Subcutaneous adipose tissue (tissue), 4 donors: ENCODE measurements around the gene ZNF655. TPM values are rescaled to one million over a fixed set of nuclear protein-coding genes. Genes with fewer than 3 reads are reported as not detected.

Experiments
- total RNA-seq, 4 donors: library from RNA; depleted of rRNA; stranded (reverse); fragments of >200 nt; gene quantifications; one replicate each; pipeline ENCODE4 v1.1.0, GENCODE V29; 2016
- TF ChIP-seq, protein P1 (sequence below): fragments of 450-650 bp; IDR thresholded peaks from one replicate; pipeline ENCODE4 v1.5.1; 2016; ENCODE audit warnings: low read depth, mild to moderate bottlenecking, control low read depth, antibody characterized with exemption, moderate library complexity

Gene ZNF655
- total RNA-seq, 4 donors from 2014 or later = 96.0 to 128 (median 108) TPM

DNA sequence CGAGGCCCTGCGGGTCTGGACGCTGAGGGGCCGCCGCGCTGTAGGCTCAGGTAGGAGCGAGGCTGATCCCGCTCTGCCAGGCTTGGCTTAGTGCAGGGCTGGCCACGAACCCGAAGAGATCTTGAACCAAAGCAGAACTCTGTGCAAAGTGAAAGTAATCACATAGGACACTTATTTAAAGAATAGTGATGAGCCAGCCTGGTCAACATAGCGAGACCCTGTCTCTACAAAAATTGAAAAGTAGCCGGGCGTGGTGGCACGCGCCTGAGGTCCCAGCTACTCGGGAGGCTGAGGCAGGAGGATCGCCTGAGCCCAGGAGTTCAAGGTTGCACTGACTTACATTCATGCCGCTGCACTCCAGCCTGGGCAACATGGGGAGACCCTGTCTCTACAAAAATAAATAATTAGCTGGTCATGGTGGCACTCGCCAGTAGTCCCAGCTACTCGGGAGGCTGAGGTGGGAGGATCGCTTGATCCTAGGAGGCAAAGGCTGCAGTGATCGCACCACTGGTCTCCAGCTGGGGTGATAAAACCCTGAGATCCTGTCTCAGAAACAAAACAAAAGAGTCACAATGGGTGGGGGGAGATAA lies 58.8 kb downstream of the ZNF655 start:
- TF ChIP-seq, protein P1, sequence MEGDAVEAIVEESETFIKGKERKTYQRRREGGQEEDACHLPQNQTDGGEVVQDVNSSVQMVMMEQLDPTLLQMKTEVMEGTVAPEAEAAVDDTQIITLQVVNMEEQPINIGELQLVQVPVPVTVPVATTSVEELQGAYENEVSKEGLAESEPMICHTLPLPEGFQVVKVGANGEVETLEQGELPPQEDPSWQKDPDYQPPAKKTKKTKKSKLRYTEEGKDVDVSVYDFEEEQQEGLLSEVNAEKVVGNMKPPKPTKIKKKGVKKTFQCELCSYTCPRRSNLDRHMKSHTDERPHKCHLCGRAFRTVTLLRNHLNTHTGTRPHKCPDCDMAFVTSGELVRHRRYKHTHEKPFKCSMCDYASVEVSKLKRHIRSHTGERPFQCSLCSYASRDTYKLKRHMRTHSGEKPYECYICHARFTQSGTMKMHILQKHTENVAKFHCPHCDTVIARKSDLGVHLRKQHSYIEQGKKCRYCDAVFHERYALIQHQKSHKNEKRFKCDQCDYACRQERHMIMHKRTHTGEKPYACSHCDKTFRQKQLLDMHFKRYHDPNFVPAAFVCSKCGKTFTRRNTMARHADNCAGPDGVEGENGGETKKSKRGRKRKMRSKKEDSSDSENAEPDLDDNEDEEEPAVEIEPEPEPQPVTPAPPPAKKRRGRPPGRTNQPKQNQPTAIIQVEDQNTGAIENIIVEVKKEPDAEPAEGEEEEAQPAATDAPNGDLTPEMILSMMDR = no peak

DNA sequence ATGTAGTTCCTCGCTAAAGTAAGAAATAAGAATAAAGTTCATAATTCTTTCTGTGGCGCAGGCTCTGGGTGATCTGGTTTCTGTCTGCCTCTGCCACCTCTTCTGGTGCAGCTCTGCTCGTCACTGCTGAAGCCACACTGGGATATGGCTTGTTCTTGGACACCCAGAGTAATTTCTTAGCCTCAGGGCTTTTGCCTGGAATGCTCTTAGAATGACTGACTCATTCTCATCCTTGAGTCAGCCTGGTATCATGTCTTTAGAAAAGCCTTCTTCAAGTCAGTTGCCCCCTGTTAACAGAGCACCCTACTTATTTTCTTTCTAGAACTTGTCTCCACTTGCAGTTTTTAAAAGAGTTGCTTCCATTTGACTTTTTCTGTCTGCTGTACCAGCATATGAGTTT lies 60.3 kb downstream of the ZNF655 start:
- TF ChIP-seq, protein P1 = no peak

DNA sequence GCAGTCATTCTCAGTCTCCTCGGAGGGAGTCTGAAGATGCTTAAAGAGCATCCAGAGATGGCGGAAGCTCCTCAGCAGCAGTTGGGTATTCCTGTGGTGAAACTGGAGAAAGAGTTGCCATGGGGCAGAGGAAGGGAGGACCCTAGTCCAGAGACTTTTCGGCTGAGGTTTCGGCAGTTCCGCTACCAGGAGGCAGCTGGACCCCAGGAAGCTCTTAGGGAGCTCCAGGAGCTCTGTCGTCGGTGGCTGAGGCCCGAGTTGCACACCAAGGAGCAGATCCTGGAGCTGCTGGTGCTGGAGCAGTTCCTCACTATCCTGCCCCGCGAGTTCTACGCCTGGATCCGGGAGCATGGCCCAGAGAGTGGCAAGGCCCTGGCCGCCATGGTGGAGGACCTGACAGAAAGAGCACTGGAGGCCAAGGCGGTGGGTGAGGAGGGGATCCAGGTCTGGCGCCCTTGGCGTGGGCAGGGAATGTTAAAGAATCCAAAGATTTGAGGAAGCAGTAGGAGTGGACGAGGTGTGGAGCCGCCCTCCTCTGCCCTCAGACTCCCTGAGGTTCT lies 61.2 kb downstream of the ZNF655 start:
- TF ChIP-seq, protein P1 = no peak

DNA sequence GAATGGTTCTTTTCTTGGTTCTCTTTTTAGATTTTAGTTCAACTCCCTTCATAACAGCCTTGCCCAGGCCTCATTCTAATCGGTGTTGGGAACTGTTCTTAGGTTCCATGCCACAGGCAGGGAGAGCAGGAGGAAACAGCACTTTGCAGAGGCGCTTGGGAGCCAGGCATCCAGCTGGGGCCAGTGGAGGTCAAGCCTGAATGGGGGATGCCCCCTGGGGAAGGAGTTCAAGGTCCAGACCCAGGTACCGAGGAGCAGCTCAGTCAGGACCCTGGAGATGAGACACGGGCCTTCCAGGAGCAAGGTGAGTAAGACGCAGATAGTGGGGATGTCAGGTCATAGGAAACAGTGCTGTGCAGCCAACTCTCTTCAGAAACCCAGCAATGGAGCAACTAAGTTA lies 62.8 kb downstream of the ZNF655 start:
- TF ChIP-seq, protein P1 = no peak

DNA sequence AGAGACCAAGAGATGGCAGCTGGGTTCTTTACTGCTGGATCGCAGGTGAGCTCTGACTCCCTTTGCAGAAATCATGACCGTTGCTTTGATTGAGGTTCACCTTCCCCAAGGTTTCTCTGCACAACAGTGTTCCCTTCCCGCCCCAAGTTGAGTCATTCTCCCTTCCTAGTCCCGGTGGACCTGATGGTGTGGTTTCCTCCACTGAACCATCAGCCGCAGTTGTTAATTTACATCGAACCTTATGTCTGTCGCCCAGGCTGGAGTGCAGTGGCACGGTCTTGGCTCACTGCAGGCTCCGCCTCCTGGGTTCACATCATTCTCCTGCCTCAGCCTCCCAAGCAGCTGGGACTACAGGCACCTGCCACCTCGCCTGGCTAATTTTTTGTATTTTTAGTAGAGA lies 64.2 kb downstream of the ZNF655 start:
- TF ChIP-seq, protein P1 = no peak

DNA sequence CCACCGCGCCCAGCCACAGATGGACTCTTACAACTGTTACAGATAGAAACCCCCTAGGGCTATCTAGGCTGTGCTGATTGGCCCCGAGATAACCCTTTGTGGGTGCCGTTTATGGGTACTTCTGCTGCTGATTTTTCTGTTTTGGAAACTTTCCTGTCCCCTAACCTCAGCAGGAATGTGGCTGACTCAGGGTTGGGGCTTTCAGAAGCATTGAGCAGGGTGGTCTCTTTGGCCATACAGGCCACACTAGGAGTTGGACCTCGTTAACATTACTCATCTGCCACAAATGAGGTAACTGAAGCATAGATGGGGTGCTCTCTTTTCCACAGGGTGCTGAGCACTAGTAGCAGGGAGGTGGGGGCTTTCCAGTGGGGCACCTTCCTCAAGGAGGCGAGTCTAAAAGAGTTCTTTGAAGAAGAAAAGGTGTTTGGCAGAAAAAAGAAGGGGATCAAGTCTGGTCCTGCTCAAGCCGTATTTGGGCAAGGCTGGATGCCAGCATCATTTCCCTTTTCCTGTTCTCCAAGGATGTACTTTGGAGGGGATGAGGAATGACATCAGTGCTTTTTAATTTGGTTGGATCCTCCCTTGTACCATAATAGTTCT lies 64.8 kb downstream of the ZNF655 start:
- TF ChIP-seq, protein P1 = no peak

DNA sequence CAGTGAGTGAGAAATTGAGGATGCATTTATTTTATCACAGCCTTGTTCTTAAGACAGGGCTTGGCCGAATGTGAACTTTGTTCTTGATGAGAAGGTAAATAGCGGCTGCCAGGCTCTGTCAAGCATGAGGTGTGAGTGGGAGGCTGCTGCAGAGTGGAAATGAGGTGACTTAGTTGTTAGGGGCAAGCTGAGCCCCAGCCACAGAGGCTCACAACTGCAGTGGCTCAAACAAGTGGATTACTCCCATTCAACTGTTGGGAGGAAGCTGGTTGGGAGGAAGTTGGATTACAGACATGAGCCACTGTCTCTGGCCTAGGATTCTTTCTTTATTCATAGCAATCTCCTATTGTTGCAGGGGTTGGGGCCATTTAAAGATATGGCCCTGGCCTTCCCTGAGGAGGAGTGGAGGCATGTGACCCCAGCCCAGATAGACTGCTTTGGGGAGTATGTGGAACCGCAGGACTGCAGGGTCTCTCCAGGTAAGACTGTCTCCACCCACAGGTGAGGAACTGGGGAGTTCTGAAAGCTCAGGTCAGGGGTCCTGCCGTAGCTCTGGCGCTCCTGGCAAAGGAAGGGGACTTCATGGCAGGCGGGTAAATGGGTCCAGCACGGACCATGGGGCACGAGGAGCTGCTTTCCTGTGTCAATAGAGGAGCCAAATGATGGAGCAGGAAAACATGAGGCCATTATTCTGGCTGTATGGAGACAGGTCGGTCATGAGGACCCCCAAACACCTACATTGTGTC lies 65.4 kb downstream of the ZNF655 start:
- TF ChIP-seq, protein P1 = no peak
